HG03066 (cell line): ENCODE results near the gene SFTA2.
A peak's percentile ranks its signal among the peaks of the same experiment; 100 is the strongest.
"Not testable (repeated sequence)": the region's sequence is repeated elsewhere in the genome, so short reads cannot be mapped to it uniquely, and the experiment has no call there.

ENCODE experiments used
- ATAC-seq: cut with Tn5 transposase; IDR thresholded peaks from one replicate; pipeline ENCODE4 v1.9.1; 2021; ENCODE audit warnings: low read depth; ENCODE audit not compliant: unreplicated experiment

Gene SFTA2

DNA sequence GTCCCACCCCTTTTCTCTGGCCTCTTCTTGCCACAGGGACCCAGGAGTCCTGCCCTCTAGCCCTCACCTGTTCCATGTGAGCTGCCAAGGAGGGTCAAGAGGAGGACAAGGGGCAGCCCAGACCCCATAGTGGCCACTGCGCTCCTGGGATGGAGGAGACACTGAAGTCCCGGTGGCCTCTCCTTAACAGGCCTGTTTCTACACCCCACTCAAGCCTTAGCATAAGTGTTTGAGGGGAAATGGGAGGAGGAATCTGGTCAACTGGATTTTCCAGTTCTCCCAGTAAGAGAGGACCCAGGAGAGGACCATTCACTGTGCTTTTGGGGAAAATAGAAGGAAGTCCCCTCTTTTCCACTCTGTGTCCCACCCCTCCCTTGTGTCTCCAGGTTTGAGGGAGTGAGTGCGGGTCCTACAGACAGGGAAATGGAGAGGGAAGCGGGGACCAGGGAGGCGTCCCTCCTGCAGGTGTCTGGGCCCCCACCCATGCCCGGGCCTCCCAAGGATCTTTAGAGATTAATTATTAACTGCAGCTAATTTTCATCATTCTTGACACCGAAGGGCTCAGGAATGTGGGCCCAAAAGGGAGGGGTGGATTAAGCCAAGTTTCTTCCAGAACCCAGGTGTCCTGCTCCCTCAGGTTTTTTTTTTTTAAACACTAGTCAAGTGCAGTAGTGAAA is at the start of gene SFTA2:
SFTA2 (minus strand) TSS at position 202 of the 677 bp plus-strand sequence; CDS start at position 128, 74 bp downstream.
- no peak for ATAC-seq

DNA sequence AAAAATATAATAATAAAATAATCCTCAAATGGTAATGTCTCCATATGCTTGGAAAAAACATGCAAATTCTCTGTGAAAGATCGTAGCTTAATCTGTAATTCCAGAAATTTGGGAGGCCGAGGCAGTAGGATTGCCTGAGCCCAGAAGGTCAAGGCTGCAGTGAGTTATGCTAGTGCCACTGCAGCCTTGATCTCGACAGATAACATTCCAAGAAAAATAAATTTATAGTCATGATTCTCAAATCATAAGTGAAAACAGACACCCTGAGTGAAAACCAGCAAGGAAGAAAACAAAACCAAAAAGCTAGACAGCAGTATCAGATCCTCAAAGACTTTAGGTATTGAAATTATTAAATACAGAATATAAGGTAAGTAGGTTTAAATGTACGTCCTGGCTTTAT is 47.7 kb upstream of the SFTA2 start:
- ATAC-seq, result no peak

- no peak for ATAC-seq
Observed at GRCh38 chr6:30979141-30979540, 47.2 kb upstream of the SFTA2 start.

DNA sequence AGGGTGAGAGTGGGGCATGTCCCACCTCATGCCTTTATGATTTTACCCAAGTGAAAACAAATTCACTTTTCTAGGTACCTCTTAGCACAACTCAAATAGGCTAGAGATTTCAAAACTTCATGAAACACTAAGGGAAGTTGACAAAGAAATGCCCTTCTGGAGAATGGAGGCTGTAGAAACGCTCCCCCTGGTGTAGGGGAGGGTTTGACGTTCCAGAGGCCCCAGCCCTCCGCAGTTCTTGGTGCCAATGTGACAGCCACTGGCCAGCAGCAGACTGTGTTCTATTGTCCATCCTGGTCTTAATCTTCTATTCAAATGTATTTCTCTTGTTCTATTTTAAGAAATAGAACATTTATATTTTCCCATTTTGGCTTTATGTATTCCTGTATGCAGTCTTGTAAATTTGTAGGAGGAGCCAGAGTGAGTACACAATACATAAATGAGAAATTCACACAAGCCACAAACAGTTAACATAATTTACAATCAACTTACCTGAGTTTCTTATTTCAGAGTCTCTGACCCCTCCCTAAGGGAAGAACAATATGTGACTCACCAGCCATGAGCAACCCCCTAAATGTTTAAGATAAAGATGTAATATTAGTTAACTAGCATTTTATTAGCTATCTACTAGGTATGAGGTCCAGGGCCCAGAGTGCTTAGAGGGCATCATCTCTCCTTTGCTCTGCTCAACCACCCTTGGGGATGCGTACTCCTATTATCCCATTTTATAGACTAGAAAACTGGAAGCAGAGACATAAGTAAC is 42.7 kb upstream of the SFTA2 start:
- ATAC-seq, result no peak

- no peak for ATAC-seq
Observed at GRCh38 chr6:30972816-30973215, 40.8 kb upstream of the SFTA2 start.

DNA sequence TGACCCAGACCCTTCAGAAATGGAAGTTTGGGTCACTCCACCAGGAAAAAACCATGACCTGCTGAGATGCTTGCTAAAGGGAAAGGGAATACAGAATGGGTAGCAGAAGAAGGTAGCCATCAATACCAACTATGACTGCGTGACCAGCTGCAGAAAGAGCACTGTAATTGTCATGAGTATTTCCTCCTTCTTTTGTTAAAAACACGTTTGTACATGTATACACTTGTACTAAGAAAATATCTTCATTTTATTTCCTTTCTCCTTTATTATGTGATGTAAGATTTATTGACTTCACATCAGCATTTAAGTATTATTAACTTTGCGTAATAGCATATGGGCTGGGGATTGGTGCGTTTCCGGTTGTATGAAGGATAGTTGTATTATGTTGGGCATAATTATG is 39.0 kb upstream of the SFTA2 start:
- no peak for ATAC-seq

DNA sequence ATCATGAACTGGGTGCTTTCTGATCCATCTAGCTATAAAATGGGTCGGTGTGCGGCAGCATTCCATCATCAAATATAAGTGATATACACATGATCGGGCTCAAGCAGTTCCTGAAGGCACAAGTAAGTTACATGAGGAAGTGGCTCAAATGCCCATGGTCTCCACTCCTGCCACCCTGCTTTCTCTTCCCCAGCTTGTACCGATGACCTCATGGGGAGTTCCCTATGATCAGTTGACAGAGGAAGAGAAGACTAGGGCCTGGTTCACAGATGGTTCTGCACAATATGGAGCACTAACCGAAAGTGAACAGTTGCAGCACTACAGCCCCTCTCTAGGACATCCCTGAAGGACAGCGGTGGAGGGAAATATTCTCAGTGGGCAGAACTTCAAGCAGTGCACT is 37.2 kb upstream of the SFTA2 start:
- ATAC-seq, result not testable (repeated sequence)

DNA sequence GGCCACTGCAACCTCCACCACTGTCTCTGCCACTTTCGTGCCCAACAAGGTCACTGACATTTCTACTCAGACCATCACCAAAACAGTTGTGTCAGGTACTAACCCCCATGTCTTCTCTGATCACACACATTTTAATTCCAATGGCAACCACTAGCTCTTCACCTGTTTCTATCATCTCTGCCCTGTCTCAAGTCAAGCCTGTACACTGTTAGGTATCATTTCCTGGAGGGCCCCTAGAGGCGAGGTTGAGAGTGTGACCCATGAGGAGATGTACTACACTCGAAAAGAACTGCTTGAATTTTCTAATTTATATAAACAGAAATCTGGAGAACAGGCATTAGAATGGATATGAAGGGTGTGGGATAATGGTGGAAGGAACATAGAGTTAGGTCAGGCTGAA is 34.2 kb upstream of the SFTA2 start:
- no peak for ATAC-seq

GRCh38 chr6:30965140-30965601 is 33.2 kb upstream of the SFTA2 start:
- no peak for ATAC-seq

DNA sequence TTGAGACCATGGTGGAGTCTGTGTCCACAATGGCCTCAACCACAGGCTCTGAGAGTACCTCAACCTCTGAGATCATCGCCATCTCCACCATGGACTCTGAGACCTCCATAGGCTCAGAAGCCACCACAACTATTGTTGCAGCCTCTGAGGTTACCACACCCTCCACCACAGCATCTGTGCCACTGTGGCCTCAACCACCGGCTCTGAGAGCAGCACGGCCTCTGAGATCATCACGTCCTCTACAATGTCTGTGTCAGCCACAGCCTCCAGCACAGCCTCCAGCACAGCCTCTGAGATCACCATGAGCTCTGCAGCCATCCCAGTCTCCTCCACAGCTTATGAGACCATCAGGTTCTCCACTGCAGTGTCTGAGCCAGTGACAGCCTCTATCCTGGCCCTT is 32.1 kb upstream of the SFTA2 start:
- no peak for ATAC-seq

DNA sequence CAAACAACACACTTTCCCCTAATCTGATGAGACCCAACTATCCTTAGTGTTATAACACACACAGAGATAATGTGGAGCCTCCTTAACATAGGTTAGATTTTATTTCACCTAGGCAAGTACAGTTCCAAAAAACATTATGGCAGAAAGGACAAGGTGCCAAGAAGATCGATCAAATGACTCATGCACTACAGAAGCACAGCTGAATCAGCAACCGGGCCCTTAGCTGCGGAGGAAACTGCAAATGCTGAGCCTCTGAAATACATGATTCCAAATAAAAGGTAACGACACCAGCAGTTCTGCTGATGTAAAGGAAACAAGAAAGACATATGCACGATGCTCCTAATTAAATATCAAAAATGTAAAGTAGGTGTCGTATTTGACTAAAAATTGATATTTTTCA is 31.7 kb upstream of the SFTA2 start:
- no peak for ATAC-seq

- no peak for ATAC-seq
Observed at GRCh38 chr6:30962716-30963115, 30.7 kb upstream of the SFTA2 start.

DNA sequence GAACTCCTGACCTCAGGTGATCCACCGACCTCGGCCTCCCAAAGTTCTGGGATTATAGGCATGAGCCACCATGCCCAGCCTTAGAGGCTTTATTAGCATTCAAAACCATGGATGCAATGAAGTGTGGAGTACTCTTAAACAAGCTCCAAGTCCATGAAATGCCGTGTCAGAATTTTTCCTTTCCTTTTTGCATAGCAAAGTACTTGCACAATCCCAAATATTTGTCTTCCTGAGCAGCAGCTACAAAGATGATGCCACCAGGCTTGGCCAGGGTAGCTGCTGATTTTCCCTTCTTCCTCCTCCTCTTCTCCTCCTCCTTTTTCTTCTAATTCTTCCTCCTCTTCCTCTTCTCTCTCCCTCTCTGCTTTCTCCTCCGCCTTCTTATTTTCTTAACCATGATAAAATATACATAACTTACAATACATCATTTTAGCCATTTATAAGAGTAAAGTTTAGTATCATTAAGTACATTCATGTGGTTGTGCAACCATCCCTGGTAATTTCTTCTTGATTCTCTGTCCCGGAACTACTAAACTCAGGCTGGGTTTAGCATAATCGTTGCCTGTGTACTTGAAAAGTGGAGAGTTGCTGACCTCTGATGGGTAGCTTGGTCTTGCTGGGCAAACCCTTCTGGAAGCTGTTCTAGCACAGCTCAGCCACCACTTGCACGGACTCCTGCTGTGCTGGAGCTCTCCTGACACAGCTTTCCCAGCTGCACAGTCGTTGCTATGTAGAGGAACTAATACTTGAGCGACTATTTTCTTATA is 29.1 kb upstream of the SFTA2 start:
- ATAC-seq, result no peak

GRCh38 chr6:30957716-30958115 is 25.7 kb upstream of the SFTA2 start:
- ATAC-seq, result no peak

DNA sequence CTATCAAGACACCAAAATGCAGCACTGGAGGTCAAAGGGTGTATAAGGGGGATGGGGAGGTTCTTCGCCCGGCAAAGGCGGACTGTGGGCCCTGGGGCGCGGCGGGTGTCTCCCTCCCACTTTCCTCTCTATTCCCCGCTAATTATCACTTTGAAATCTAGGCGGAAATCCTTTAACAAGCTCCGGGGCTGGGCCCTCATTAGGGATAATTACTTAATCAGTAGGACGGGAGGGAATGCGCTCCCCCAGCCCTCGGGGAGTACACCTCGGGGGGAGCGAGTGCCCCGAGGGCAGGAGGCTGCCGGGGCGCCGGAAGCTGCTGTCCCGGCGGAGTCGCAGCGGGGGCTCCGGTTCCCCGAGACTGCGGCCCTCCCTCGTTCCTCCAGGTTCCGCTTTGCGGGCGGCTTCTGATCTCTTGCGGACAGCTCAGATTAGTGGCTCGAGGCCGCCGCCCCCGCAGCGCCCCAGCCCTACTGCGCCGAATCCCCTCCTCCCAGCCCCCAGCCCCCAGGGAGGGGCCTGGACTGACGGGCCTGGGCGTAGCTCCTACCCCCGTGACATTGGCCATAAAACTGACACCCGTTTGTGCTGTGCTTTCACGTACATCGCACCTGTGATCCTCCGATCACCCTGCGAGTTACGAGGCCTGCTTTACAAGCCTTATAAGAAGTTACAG is 23.5 kb upstream of the SFTA2 start:
- ATAC-seq, result peak; percentile 56

DNA sequence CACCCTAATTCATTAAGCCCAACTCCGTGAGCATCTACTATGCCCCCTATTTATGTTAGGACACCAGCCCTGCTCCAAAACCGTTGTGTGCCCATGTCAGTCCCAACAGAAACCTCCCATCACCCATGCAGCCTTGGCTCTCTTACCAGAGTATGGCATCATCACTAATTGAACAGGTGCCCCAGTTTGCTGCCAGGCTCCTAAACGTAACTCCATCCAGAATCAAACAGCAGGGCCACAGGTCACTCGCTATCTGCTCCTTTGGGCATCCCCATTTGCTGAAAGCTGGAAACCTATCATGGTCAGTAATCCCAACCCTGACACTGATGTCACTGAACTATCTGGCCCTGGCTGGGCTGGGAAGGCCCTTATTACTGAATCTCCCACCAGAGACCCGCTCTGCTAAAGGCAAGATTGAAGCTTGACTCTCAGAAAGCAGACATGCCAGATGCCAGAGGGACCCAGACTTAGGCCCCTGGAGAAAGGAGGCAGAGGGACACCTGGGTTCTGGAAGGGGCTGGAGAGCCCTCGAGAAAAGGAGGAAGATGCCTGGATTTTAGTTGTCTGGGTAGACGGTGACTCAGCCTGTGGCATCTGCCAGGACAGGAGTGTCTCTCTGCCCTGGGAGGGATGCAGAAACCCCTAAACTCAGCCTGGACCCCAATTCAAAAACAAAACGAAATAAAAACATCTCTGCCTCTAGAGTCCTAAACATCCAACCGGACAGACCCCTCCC is 22.8 kb upstream of the SFTA2 start:
- ATAC-seq, result no peak

DNA sequence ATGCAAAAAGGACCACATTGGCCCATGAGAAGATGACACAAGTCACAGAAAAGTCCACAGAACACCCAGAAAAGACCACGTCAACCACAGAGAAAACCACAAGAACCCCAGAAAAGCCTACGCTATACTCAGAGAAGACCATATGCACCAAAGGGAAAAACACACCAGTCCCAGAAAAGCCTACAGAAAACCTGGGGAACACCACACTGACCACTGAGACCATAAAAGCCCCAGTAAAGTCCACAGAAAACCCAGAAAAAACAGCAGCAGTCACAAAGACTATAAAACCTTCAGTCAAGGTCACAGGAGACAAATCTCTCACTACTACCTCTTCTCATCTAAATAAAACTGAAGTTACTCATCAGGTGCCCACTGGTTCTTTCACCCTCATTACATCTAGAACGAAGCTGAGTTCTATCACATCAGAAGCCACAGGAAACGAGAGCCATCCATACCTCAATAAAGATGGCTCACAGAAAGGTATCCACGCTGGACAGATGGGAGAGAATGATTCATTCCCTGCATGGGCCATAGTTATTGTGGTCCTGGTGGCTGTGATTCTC is 20.0 kb upstream of the SFTA2 start:
- ATAC-seq, result no peak

GRCh38 chr6:30948811-30949210 is 16.8 kb upstream of the SFTA2 start:
- ATAC-seq, result no peak

DNA sequence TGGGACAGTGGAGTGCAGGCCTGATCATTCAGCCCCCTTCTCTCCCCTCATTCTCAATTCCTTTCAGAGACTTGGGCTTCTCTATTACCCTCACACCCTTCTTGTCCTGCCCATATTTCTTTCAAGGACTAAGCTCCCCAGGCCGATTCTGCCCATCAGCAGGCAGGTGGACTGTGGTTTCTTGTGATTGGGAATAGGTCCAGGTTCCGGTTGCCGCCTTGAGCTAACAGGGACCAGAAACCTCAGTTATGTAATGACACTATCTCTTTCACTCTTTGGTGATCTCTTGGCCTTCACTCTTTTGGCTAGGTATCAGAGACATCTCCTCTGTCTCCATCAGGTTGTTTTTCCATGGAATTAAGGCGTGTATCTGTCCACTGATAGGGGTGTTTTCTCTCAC is 15.3 kb upstream of the SFTA2 start:
- ATAC-seq, result no peak

- ATAC-seq, result no peak
Observed at GRCh38 chr6:30945281-30945680, 13.3 kb upstream of the SFTA2 start.
